Endothelial cell (in vitro differentiated cells): ENCODE data around the gene LHFPL4. TPM values are rescaled to one million over a fixed set of nuclear protein-coding genes. Genes with fewer than 3 reads are reported as not detected.

Source experiments
- DNase-seq: peaks from one replicate; pipeline ENCODE4 v3.0.0; 2021; ENCODE audit warnings: low spot score
- H3K27ac Mint-ChIP-seq: one replicate; pipeline ENCODE4 v1.8.0; 2021; ENCODE audit warnings: mixed read lengths, inconsistent platforms; ENCODE audit not compliant: unreplicated experiment
- H3K27me3 Mint-ChIP-seq: one replicate; pipeline ENCODE4 v1.8.0; 2021; ENCODE audit warnings: mild to moderate bottlenecking, moderate library complexity, mixed read lengths, inconsistent platforms; ENCODE audit not compliant: unreplicated experiment
- H3K36me3 Mint-ChIP-seq: one replicate; pipeline ENCODE4 v1.8.0; 2021; ENCODE audit warnings: mild to moderate bottlenecking, low read depth, mixed read lengths, inconsistent platforms; ENCODE audit not compliant: unreplicated experiment
- H3K4me1 Mint-ChIP-seq: one replicate; pipeline ENCODE4 v1.8.0; 2021; ENCODE audit warnings: mild to moderate bottlenecking, mixed read lengths, inconsistent platforms; ENCODE audit not compliant: unreplicated experiment
- H3K4me3 Mint-ChIP-seq: one replicate; pipeline ENCODE4 v1.8.0; 2021; ENCODE audit warnings: mild to moderate bottlenecking, mixed read lengths, inconsistent platforms; ENCODE audit not compliant: unreplicated experiment
- H3K9me3 Mint-ChIP-seq: one replicate; pipeline ENCODE4 v1.8.0; 2021; ENCODE audit warnings: mixed read lengths, inconsistent platforms; ENCODE audit not compliant: unreplicated experiment
- CTCF ChIP-seq: fragments of 200-600 bp; sonication (generic); IDR thresholded peaks from one replicate; pipeline ENCODE4 v1.5.0; 2021; ENCODE audit warnings: antibody characterized with exemption; ENCODE audit not compliant: unreplicated experiment
- total RNA-seq: library from RNA; stranded (reverse); fragmentation: NEBNext Ultra II Directional; extraction: Animal tissue kit (Norgen Biotek cat#: 25700); gene quantifications from one replicate; pipeline ENCODE4 v1.2.1, GENCODE V29; 2021; ENCODE audit not compliant: unreplicated experiment

LHFPL4 gene
- total RNA-seq, 1 donor from 2014 or later, result 0.08 TPM

DNA sequence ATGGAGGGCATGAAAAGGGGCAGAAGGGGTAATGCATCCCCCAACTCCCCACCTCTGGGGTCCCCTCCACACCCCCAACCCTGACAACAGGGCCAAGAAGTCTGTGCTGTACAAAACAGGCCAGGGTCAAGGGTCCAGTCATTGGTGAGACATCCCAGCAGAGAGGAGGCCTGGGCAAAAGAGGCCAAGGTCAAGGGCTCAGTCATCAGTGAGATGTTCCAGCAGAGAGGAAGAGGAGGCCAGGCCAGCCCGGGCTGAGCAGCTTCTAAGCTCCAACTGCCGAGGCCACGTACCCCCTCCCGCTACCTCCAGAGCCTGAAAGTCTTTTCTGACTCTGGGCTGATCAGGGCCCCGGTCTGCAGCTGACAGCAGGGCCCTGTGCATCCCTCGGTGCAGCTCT lies 52.4 kb downstream of the LHFPL4 start:
- no peak for TF ChIP-seq CTCF
- H3K27me3 Mint-ChIP-seq, result peaks cover 13% of the 10 kb centered on the region
- no peaks in the 10 kb centered on the region for H3K9me3 Mint-ChIP-seq
- H3K27ac Mint-ChIP-seq, result no peak overlapping the region
- H3K36me3 Mint-ChIP-seq, result peaks cover 6% of the 10 kb centered on the region
- DNase-seq, result no peak
- no peak overlapping the region for H3K4me3 Mint-ChIP-seq
- peaks cover 9% of the 10 kb centered on the region for H3K4me1 Mint-ChIP-seq

GRCh38 chr3:9500108-9501050 lies 53.2 kb downstream of the LHFPL4 start:
- H3K27me3 Mint-ChIP-seq, result peaks cover 12% of the 10 kb centered on the region

DNA sequence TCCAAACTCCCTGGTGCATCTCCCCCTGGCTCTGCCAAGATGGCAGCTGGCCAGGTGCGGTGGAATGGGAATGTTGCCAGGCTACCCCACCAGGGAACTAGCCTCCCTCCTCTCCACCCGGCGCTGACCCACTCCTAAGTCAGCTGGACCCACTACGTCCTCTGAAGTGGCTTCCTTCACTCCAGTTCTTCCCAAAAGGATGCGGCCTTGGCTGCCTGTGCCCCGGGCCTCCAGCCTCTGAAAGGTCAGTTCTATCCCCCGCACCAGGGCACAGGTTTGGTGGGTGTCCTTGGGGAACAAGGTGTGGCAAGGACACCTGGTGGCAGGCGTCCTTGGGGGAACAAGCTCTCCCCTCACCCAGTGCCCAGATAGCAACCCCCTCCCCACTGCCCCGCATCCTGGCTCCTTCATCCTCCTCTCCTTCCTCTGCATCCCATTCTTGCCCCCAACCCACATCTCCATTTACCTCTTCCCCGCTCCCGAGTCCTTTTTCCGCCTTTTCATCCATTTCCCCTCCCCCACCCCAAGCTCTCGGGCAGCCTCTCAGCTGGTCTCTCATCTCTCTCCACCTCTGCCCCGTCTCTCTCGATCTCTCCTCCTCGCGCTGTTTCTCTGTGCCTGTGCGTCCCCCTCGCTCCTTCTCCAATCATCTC lies 54.0 kb downstream of the LHFPL4 start:
- no peaks in the 10 kb centered on the region for H3K9me3 Mint-ChIP-seq
- H3K27ac Mint-ChIP-seq, result no peak overlapping the region
- DNase-seq, result no peak
- H3K4me1 Mint-ChIP-seq, result peaks cover 9% of the 10 kb centered on the region
- H3K27me3 Mint-ChIP-seq, result peaks cover 15% of the 10 kb centered on the region
- H3K36me3 Mint-ChIP-seq, result peaks cover 6% of the 10 kb centered on the region
- TF ChIP-seq CTCF, result no peak
- H3K4me3 Mint-ChIP-seq, result peak overlapping the region; percentile 62

More at GRCh38 chr3:9500108-9501050, 53.2 kb downstream of the LHFPL4 start:
- peak; percentile 96 for DNase-seq
- Mint-ChIP-seq H3K27ac (peak overlapping the region; percentile 36), H3K36me3 (peaks cover 6% of the 10 kb centered on the region), H3K4me3 (peak overlapping the region; percentile 77), H3K4me1 (peaks cover 9% of the 10 kb centered on the region), H3K9me3 (no peaks in the 10 kb centered on the region)
- peak; percentile 72 for TF ChIP-seq CTCF

DNA sequence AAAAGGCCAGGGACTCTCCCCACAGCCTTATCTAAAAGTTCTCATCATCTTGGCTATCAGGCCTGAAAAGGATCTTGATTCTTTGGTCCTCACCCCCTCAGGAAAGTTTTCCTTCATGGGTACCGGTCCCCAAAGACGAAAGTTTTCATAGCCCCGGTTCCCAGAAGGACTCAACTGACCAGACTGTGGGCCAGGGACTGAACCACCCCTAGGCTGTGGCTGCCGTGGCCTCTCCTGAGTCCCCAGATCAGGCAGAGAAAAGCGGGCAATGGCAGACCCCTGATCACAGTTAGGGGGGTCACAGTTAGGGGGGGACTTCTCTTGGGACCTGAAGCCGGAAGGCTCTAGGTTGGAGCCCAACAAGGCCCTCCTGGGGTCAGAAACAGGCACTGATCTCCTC lies 54.8 kb downstream of the LHFPL4 start:
- DNase-seq, result no peak
- Mint-ChIP-seq H3K4me1 (peaks cover 9% of the 10 kb centered on the region), H3K9me3 (no peaks in the 10 kb centered on the region), H3K27me3 (peaks cover 15% of the 10 kb centered on the region), H3K36me3 (peaks cover 6% of the 10 kb centered on the region), H3K4me3 (no peak overlapping the region), H3K27ac (no peak overlapping the region)
- no peak for TF ChIP-seq CTCF
